B cell (primary cell): Measurements from ENCODE around the gene MORN1. TPM values are rescaled to one million over a fixed set of nuclear protein-coding genes. Genes with fewer than 3 reads are reported as not detected.

Experiments used
- ATAC-seq: fragments of 200-7000 bp; cut with Tn5 transposase; one replicate; pipeline ENCODE4 v1.10.0; 2021; ENCODE audit warnings: low read depth, mild to moderate bottlenecking, moderate number of reproducible peaks, moderate library complexity
- CTCF ChIA-PET: fragments of 350-600 bp; sonication (Branson Sonifier 250); formaldehyde crosslinking; loops from one replicate; lab custom pipeline; 2021; ENCODE audit warnings: antibody characterized with exemption, inconsistent platforms; lab: Charles Lee
- POLR2A ChIA-PET: fragments of 350-600 bp; sonication (Branson Sonifier 250); formaldehyde crosslinking; loops from one replicate; lab custom pipeline; 2021; ENCODE audit warnings: antibody characterized with exemption; lab: Charles Lee
- DNase-seq: peaks from one replicate; pipeline ENCODE4 v3.0.0; 2013
- H2AFZ ChIP-seq: 2 replicates; pipeline ENCODE4 v1.6.1; 2012; ENCODE audit warnings: mild to moderate bottlenecking, low read depth, low read length; ENCODE audit not compliant: insufficient read depth, poor library complexity, severe bottlenecking
- H3K27ac ChIP-seq, 2 donors: 1 replicate in 1 of 2; 2 replicates in 1 of 2; pipeline ENCODE4 v1.5.1; 2012 to 2013; ENCODE audit warnings: low read length in 2 of 2, mild to moderate bottlenecking in 2 of 2, moderate library complexity in 1 of 2
- H3K27me3 ChIP-seq, 4 experiments: fragments of 200-600 bp in 1 of 4; sonication (generic) in 1 of 4; replicated peaks in 1 of 4; 1 replicate in 2 of 4; 2 replicates in 2 of 4; pipeline versions ENCODE4 v1.6.1 to v1.7.0; 2013 to 2016; ENCODE audit warnings: low read length in 3 of 4, mild to moderate bottlenecking in 2 of 4, mixed read lengths in 1 of 4, moderate library complexity in 1 of 4; ENCODE audit not compliant: insufficient read depth in 4 of 4, control insufficient read depth in 3 of 4; ENCODE audit errors: control extremely low read depth in 1 of 4
- H3K36me3 ChIP-seq, 2 experiments: replicated peaks in 1 of 2; 1 replicate in 1 of 2; 2 replicates in 1 of 2; pipeline versions ENCODE4 v1.6.1 to v1.7.1; 2013; ENCODE audit warnings: low read length in 1 of 2; ENCODE audit not compliant: insufficient read depth in 2 of 2, control insufficient read depth in 1 of 2; ENCODE audit errors: control extremely low read depth in 1 of 2, extremely low read depth in 1 of 2
- H3K4me1 ChIP-seq, 2 donors: fragments of 200-600 bp in 1 of 2; sonication (generic) in 1 of 2; 1 replicate in 1 of 2; 2 replicates in 1 of 2; pipeline versions ENCODE4 v1.5.1 to v1.6.1; 2013 to 2017; ENCODE audit warnings: low read length in 2 of 2; ENCODE audit not compliant: control insufficient read depth in 2 of 2, insufficient read depth in 2 of 2
- H3K4me2 ChIP-seq: replicated peaks from 2 replicates; pipeline ENCODE3; 2012; ENCODE audit warnings: mild to moderate bottlenecking, low read depth, low read length; ENCODE audit not compliant: poor library complexity, severe bottlenecking
- H3K4me3 ChIP-seq, 5 experiments: fragments of 200-600 bp in 1 of 5; sonication (generic) in 1 of 5; 1 replicate in 3 of 5; 2 replicates in 2 of 5; pipeline versions ENCODE4 v1.5.1 to v1.7.0; 2011 to 2016; ENCODE audit warnings: low read length in 4 of 5, mild to moderate bottlenecking in 4 of 5, low read depth in 2 of 5, control low read depth in 1 of 5, moderate library complexity in 1 of 5; ENCODE audit not compliant: insufficient read depth in 1 of 5; ENCODE audit errors: control extremely low read depth in 1 of 5, extremely low read depth in 1 of 5
- H3K79me2 ChIP-seq: fragments of 200-600 bp; sonication (generic); one replicate; pipeline ENCODE4 v1.6.0; 2016; ENCODE audit warnings: low read length; ENCODE audit not compliant: control insufficient read depth, insufficient read depth
- H3K9ac ChIP-seq: fragments of 200-600 bp; sonication (generic); 2 replicates; pipeline ENCODE4 v1.6.1; 2017; ENCODE audit warnings: mild to moderate bottlenecking, low read length, moderate library complexity
- H3K9me3 ChIP-seq, 3 donors: one replicate each; pipeline versions ENCODE4 v1.6.1 to v1.7.1; 2013; ENCODE audit warnings: low read length in 2 of 3; ENCODE audit not compliant: control insufficient read depth in 2 of 3, insufficient read depth in 1 of 3; ENCODE audit errors: control extremely low read depth in 1 of 3
- H4K20me1 ChIP-seq: 2 replicates; pipeline ENCODE4 v1.6.0; 2012; ENCODE audit warnings: mild to moderate bottlenecking, low read length; ENCODE audit not compliant: insufficient read depth, control insufficient read depth, poor library complexity, severe bottlenecking
- H3K27ac Mint-ChIP-seq: one replicate; pipeline ENCODE4 v1.8.0; 2021; ENCODE audit warnings: mixed read lengths
- H3K27me3 Mint-ChIP-seq: one replicate; pipeline ENCODE4 v1.8.0; 2021; ENCODE audit warnings: mixed read lengths
- H3K4me1 Mint-ChIP-seq: one replicate; pipeline ENCODE4 v1.8.0; 2021; ENCODE audit warnings: mixed read lengths
- H3K4me3 Mint-ChIP-seq: one replicate; pipeline ENCODE4 v1.8.0; 2021; ENCODE audit warnings: mixed read lengths
- H3K9me3 Mint-ChIP-seq: one replicate; pipeline ENCODE4 v1.8.0; 2022; ENCODE audit warnings: mixed read lengths; ENCODE audit not compliant: insufficient read depth
- EZH2 ChIP-seq: IDR thresholded peaks from 2 replicates; pipeline ENCODE4 v1.6.1; 2012; ENCODE audit warnings: borderline replicate concordance, low read depth, mild to moderate bottlenecking, moderate library complexity, low read length; ENCODE audit not compliant: insufficient read depth, poor library complexity, severe bottlenecking
- WGBS: methylation state at CpG from one replicate; pipeline ENCODE4 v1.1.5; 2013; ENCODE audit warnings: missing lambda C conversion rate; ENCODE audit not compliant: insufficient coverage; 5-methylcytosine and 5-hydroxymethylcytosine counted together
- intact Hi-C: fragments of 100-400 bp; cut with micrococcal nuclease; formaldehyde crosslinking; loops from one replicate; pipeline ENCODE4 v1.10.0; 2022
- polyA plus RNA-seq: library from polyadenylated mRNA; depleted of rRNA; stranded (reverse); fragments of >200 nt; gene quantifications from 2 replicates; pipeline ENCODE4 v1.2.3, GENCODE V29; 2012
- total RNA-seq, 2 donors: library from RNA; stranded (reverse); fragments of 120-200 nt in 1 of 2; gene quantifications; 1 replicate in 1 of 2; 2 replicates in 1 of 2; pipeline versions ENCODE4 v1.2.3 to v1.2.4, GENCODE V29; 2013 to 2022
- TF ChIP-seq, protein P1 (sequence below): fragments of 200-600 bp; IDR thresholded peaks from one replicate; pipeline ENCODE4 v1.8.0; 2022; ENCODE audit warnings: antibody characterized with exemption, mild to moderate bottlenecking

Gene MORN1
- total and polyA plus RNA-seq, 2 donors (not counting 1 experiment from before 2014, with no cell fraction given): 10.2 to 32.6 TPM

- DNase-seq (no peak), ATAC-seq (no peak)
- no peak for TF ChIP-seq EZH2
- TF ChIP-seq, protein P1, sequence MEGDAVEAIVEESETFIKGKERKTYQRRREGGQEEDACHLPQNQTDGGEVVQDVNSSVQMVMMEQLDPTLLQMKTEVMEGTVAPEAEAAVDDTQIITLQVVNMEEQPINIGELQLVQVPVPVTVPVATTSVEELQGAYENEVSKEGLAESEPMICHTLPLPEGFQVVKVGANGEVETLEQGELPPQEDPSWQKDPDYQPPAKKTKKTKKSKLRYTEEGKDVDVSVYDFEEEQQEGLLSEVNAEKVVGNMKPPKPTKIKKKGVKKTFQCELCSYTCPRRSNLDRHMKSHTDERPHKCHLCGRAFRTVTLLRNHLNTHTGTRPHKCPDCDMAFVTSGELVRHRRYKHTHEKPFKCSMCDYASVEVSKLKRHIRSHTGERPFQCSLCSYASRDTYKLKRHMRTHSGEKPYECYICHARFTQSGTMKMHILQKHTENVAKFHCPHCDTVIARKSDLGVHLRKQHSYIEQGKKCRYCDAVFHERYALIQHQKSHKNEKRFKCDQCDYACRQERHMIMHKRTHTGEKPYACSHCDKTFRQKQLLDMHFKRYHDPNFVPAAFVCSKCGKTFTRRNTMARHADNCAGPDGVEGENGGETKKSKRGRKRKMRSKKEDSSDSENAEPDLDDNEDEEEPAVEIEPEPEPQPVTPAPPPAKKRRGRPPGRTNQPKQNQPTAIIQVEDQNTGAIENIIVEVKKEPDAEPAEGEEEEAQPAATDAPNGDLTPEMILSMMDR: no peak
- H3K27me3 ChIP-seq: no peaks in the 10 kb centered on the region
- no peak overlapping the region for H3K27ac ChIP-seq
- H3K4me1 Mint-ChIP-seq: peaks cover 14% of the 10 kb centered on the region
- ChIA-PET POLR2A (no interaction called here), CTCF (interaction anchor here (1.3 to 1.4 kb wide), 2 partner anchors 8 to 205 kb away, joined by 3 to 4 read pairs; partner anchors contain the start of genes FAAP20, MORN1 and RER1)
- no peak overlapping the region for H3K9ac ChIP-seq
- peaks cover 0 to 86% of the 10 kb centered on the region in 2 experiments for H3K36me3 ChIP-seq
- intact Hi-C loops: no loop called here
- H3K4me2 ChIP-seq: no peak overlapping the region
- H3K4me3 ChIP-seq: no peak overlapping the region
- no peak overlapping the region for H2AFZ ChIP-seq
- no peaks in the 10 kb centered on the region for H3K27me3 Mint-ChIP-seq
- no peaks in the 10 kb centered on the region for H3K4me1 ChIP-seq
- WGBS: 96% methylated on average over 22 of the region's 22 CpGs
- H3K9me3 Mint-ChIP-seq: no peaks in the 10 kb centered on the region
- peaks cover 78% of the 10 kb centered on the region for H4K20me1 ChIP-seq
- H3K79me2 ChIP-seq: peaks cover 63% of the 10 kb centered on the region
- no peaks in the 10 kb centered on the region for H3K9me3 ChIP-seq
- no peak overlapping the region for H3K4me3 Mint-ChIP-seq
- H3K27ac Mint-ChIP-seq: no peak overlapping the region
Measured at GRCh38 chr1:2399890-2400575, 8.7 kb upstream of the MORN1 start.

DNA sequence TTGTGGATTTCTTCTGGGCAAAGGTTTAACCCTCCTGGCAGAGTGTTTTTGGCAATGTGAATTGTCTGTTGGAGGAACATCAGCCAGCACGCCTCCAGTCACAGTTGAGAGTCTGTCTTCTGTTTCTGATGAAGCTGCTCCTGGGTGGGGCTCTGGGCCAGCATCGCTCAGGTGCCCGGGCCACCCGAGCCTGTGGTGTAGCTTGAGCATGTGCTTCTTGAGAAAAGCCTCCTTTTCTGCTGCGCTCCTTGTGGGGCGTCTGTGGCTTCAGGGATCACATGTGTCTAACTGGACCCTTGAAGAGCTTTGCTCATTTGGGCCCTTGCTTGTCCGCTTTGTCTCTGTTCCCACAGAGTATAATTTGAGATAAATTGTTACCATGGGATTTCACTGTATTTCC, 7.5 kb upstream of the MORN1 start:
- ChIA-PET CTCF (no interaction called here), POLR2A (no interaction called here)
- no peak overlapping the region for H3K9ac ChIP-seq
- H3K9me3 ChIP-seq: no peaks in the 10 kb centered on the region
- no peaks in the 10 kb centered on the region for H3K27me3 ChIP-seq
- H3K27me3 Mint-ChIP-seq: no peaks in the 10 kb centered on the region
- H3K4me3 ChIP-seq: no peak overlapping the region
- H3K27ac Mint-ChIP-seq: no peak overlapping the region
- H3K79me2 ChIP-seq: peaks cover 74% of the 10 kb centered on the region
- H3K4me3 Mint-ChIP-seq: no peak overlapping the region
- ATAC-seq (no peak), DNase-seq (no peak)
- H3K4me2 ChIP-seq: no peak overlapping the region
- 98% methylated on average over 7 of the region's 7 CpGs for WGBS
- H3K9me3 Mint-ChIP-seq: no peaks in the 10 kb centered on the region
- peaks cover 23% of the 10 kb centered on the region for H3K4me1 Mint-ChIP-seq
- H4K20me1 ChIP-seq: peaks cover 80% of the 10 kb centered on the region
- H3K4me1 ChIP-seq: peaks cover 1 to 6% of the 10 kb centered on the region in 2 donors
- H3K36me3 ChIP-seq: peaks cover 2 to 84% of the 10 kb centered on the region in 2 experiments
- intact Hi-C loops: no loop called here
- no peak overlapping the region for H3K27ac ChIP-seq
- no peak overlapping the region for H2AFZ ChIP-seq
- TF ChIP-seq, protein P1: no peak
- TF ChIP-seq EZH2: no peak
